ENCODE measurements around the gene ANGPTL2. TPM values are rescaled to one million over a fixed set of nuclear protein-coding genes. Genes with fewer than 3 reads are reported as not detected.
A peak's percentile ranks its signal among the peaks of the same experiment; 100 is the strongest.

ANGPTL2 gene
- total RNA-seq, 1 donor from 2014 or later, result 65.8 TPM

GRCh38 chr9:127084076-127085039, 38.1 kb downstream of the ANGPTL2 start:
- Histone ChIP-seq H3K36me3 (peaks cover 0 to 13% of the 10 kb centered on the region in 2 donors), H3K27ac (no peak overlapping the region), H3K4me3 (no peak overlapping the region), H3K9me3 (no peaks in the 10 kb centered on the region), H3K4me1 (peaks cover 7% of the 10 kb centered on the region), H3K27me3 (no peaks in the 10 kb centered on the region)
- intact Hi-C loops (cut with DNase I), result no loop called here
- TF ChIP-seq POLR2A (IDR thresholded peaks at IDR 0.05) (no peak), POLR2AphosphoS5 (IDR thresholded peaks at IDR 0.05; ENCODE audit: insufficient read depth in 1 of 2, low read depth in 1 of 2) (no peak)
- TF ChIP-seq, protein P1, sequence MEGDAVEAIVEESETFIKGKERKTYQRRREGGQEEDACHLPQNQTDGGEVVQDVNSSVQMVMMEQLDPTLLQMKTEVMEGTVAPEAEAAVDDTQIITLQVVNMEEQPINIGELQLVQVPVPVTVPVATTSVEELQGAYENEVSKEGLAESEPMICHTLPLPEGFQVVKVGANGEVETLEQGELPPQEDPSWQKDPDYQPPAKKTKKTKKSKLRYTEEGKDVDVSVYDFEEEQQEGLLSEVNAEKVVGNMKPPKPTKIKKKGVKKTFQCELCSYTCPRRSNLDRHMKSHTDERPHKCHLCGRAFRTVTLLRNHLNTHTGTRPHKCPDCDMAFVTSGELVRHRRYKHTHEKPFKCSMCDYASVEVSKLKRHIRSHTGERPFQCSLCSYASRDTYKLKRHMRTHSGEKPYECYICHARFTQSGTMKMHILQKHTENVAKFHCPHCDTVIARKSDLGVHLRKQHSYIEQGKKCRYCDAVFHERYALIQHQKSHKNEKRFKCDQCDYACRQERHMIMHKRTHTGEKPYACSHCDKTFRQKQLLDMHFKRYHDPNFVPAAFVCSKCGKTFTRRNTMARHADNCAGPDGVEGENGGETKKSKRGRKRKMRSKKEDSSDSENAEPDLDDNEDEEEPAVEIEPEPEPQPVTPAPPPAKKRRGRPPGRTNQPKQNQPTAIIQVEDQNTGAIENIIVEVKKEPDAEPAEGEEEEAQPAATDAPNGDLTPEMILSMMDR (IDR thresholded peaks at IDR 0.05), result no peak
- no peak for DNase-seq (ENCODE audit: extremely low spot score in 2 of 2)

- no peak overlapping the region for H3K27ac ChIP-seq
- TF ChIP-seq, protein P1 (IDR thresholded peaks at IDR 0.05), result no peak
- TF ChIP-seq POLR2AphosphoS5 (IDR thresholded peaks at IDR 0.05; ENCODE audit: insufficient read depth in 1 of 2, low read depth in 1 of 2) (no peak), POLR2A (IDR thresholded peaks at IDR 0.05) (no peak)
- H3K4me1 ChIP-seq, result no peaks in the 10 kb centered on the region
- peaks cover 0 to 3% of the 10 kb centered on the region in 2 donors for H3K36me3 ChIP-seq
- no peak overlapping the region for H3K4me3 ChIP-seq
- DNase-seq (ENCODE audit: extremely low spot score in 2 of 2), result no peak
- intact Hi-C loops (cut with DNase I), result no loop called here
- H3K9me3 ChIP-seq, result no peaks in the 10 kb centered on the region
- no peaks in the 10 kb centered on the region for H3K27me3 ChIP-seq
Observed at GRCh38 chr9:127083138-127083980, 39.1 kb downstream of the ANGPTL2 start.

- Histone ChIP-seq H3K27ac (no peak overlapping the region), H3K27me3 (no peaks in the 10 kb centered on the region), H3K9me3 (no peaks in the 10 kb centered on the region), H3K36me3 (no peaks in the 10 kb centered on the region), H3K4me1 (peaks cover 7% of the 10 kb centered on the region), H3K4me3 (no peak overlapping the region)
- no peak for TF ChIP-seq POLR2A (IDR thresholded peaks at IDR 0.05)
- TF ChIP-seq, protein P1 (IDR thresholded peaks at IDR 0.05), result no peak
- no peak for TF ChIP-seq POLR2AphosphoS5 (IDR thresholded peaks at IDR 0.05; ENCODE audit: insufficient read depth in 1 of 2, low read depth in 1 of 2)
- intact Hi-C loops (cut with DNase I), result no loop called here
- peak in 1 of 2 donors; percentile 71 for DNase-seq (ENCODE audit: extremely low spot score in 2 of 2)
Observed at GRCh38 chr9:127081250-127082185, 40.9 kb downstream of the ANGPTL2 start.

GRCh38 chr9:127079446-127080140, 42.8 kb downstream of the ANGPTL2 start:
- intact Hi-C loops (cut with DNase I), result no loop called here
- H3K27me3 ChIP-seq, result no peaks in the 10 kb centered on the region
- peak in 1 of 2 donors; percentile 70 for DNase-seq (ENCODE audit: extremely low spot score in 2 of 2)
- peaks cover 21% of the 10 kb centered on the region for H3K4me1 ChIP-seq
- H3K36me3 ChIP-seq, result no peaks in the 10 kb centered on the region
- no peak overlapping the region for H3K4me3 ChIP-seq
- no peak overlapping the region for H3K27ac ChIP-seq
- H3K9me3 ChIP-seq, result no peaks in the 10 kb centered on the region
- TF ChIP-seq, protein P1 (IDR thresholded peaks at IDR 0.05), result no peak
- TF ChIP-seq POLR2A (IDR thresholded peaks at IDR 0.05), result no peak
- TF ChIP-seq POLR2AphosphoS5 (IDR thresholded peaks at IDR 0.05; ENCODE audit: insufficient read depth in 1 of 2, low read depth in 1 of 2), result no peak

Data from vagina (tissue), 2 donors.